Measurements from ENCODE around the gene HMGA1. TPM values are rescaled to one million over a fixed set of nuclear protein-coding genes. Genes with fewer than 3 reads are reported as not detected.

HMGA1 gene
- total and polyA plus RNA-seq, 9 donors = 27.8 to 99.6 (median 81.6) TPM

DNA sequence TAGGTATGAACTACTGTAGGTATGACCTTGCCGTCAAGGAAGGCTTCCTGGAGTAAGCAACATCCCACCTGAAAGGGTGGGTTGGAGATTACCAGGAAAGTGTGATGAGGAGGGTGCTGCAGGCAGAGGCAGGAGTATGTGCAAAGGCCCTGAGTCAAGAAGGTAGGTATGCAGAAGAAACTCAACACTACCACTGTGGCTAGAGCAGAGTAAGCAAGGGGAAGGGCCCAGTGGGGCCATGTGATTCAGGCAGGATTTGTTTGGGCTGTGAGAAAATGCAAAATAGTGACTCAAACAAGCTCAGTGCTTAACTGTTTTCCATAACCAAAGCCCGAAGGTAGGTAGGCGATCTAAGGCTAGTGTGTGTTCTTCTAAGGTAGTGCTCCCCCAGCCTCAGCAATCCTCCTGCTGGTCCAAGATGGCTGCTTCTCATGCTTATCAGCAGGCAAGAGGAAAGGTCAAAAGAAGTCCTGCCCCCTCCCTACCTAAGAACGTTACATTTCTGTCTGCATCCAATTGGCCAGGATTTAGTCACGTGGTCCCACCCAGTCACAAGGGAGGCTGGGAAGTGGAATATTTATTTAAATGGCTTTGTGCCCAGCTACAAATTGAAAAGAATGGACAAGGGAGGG, 36.2 kb upstream of the HMGA1 start:
- no peaks in the 10 kb centered on the region for H3K36me3 ChIP-seq (ENCODE audit: control insufficient read depth, insufficient read depth, low read length)
- H3K27me3 ChIP-seq (ENCODE audit: control insufficient read depth, insufficient read depth, low read length) = peaks cover 18% of the 10 kb centered on the region
- H3K9me3 ChIP-seq (replicated peaks; ENCODE audit: control insufficient read depth, low read depth, low read length) = no peaks in the 10 kb centered on the region
- no peak for DNase-seq
- WGBS (ENCODE audit: insufficient coverage) = 100% methylated on average over 1 of the region's 5 CpGs
- H3K4me1 ChIP-seq (ENCODE audit: control insufficient read depth, insufficient read depth, low read length) = peaks cover 10% of the 10 kb centered on the region
- no peak overlapping the region for H3K27ac ChIP-seq (ENCODE audit: low read length)
- H3K4me3 ChIP-seq (ENCODE audit: low read length) = no peak overlapping the region

GRCh38 chr6:34201455-34202107, 35.1 kb upstream of the HMGA1 start:
- Histone ChIP-seq H3K27me3 (ENCODE audit: control insufficient read depth, insufficient read depth, low read length) (peaks cover 8% of the 10 kb centered on the region), H3K4me1 (ENCODE audit: control insufficient read depth, insufficient read depth, low read length) (peaks cover 2% of the 10 kb centered on the region), H3K4me3 (ENCODE audit: low read length) (no peak overlapping the region), H3K9me3 (replicated peaks; ENCODE audit: control insufficient read depth, low read depth, low read length) (no peaks in the 10 kb centered on the region), H3K36me3 (ENCODE audit: control insufficient read depth, insufficient read depth, low read length) (no peaks in the 10 kb centered on the region), H3K27ac (ENCODE audit: low read length) (no peak overlapping the region)
- DNase-seq = no peak
- WGBS (ENCODE audit: insufficient coverage) = 93% methylated on average over 3 of the region's 4 CpGs

GRCh38 chr6:34202329-34203201, 34.1 kb upstream of the HMGA1 start:
- H3K36me3 ChIP-seq (ENCODE audit: control insufficient read depth, insufficient read depth, low read length) = no peaks in the 10 kb centered on the region
- peaks cover 5% of the 10 kb centered on the region for H3K27me3 ChIP-seq (ENCODE audit: control insufficient read depth, insufficient read depth, low read length)
- WGBS (ENCODE audit: insufficient coverage) = 75% methylated on average over 16 of the region's 20 CpGs
- DNase-seq = no peak
- H3K4me1 ChIP-seq (ENCODE audit: control insufficient read depth, insufficient read depth, low read length) = no peaks in the 10 kb centered on the region
- H3K4me3 ChIP-seq (ENCODE audit: low read length) = no peak overlapping the region
- H3K27ac ChIP-seq (ENCODE audit: low read length) = no peak overlapping the region
- no peaks in the 10 kb centered on the region for H3K9me3 ChIP-seq (replicated peaks; ENCODE audit: control insufficient read depth, low read depth, low read length)

DNA sequence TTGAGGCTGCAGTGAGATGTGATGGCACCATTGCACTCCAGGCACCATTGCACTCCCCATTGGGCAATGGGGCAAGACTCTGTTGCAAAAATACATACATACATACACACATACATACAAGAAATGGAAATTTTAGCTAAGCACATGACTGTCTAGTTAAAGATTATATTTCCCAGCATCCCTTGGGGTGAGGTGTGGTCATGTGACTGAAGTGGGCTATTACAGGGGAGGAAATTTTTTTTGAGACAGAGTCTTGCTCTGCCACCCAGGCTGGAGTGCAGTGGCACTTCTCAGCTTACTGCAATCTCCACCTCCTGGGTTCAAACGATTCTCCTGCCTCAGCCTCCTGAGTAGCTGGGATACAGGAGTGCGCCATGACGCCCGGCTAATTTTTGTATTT, 32.0 kb upstream of the HMGA1 start:
- no peaks in the 10 kb centered on the region for H3K9me3 ChIP-seq (replicated peaks; ENCODE audit: control insufficient read depth, low read depth, low read length)
- no peak overlapping the region for H3K27ac ChIP-seq (ENCODE audit: low read length)
- H3K27me3 ChIP-seq (ENCODE audit: control insufficient read depth, insufficient read depth, low read length) = no peaks in the 10 kb centered on the region
- no peak for DNase-seq
- H3K36me3 ChIP-seq (ENCODE audit: control insufficient read depth, insufficient read depth, low read length) = no peaks in the 10 kb centered on the region
- 100% methylated on average over 3 of the region's 4 CpGs for WGBS (ENCODE audit: insufficient coverage)
- no peaks in the 10 kb centered on the region for H3K4me1 ChIP-seq (ENCODE audit: control insufficient read depth, insufficient read depth, low read length)
- H3K4me3 ChIP-seq (ENCODE audit: low read length) = no peak overlapping the region

DNA sequence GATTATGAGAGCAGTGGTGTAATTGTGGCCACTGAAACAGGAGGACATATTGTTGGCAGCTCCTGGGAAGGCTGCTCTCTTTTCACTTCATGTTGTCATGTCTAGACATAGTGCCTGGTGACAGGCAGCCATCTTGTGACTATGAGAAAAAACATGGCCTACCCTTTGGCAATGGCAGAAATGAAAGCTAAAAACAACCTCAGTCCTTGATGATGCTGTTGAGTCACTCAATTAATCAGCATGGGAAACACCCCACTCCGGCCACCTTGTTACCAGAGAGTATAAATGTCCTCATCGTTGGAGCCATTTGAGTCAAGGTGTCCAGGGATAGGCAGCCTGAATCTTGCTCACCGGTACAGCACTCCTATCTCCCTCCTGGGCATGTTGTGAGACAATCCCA, 31.2 kb upstream of the HMGA1 start:
- no peaks in the 10 kb centered on the region for H3K9me3 ChIP-seq (replicated peaks; ENCODE audit: control insufficient read depth, low read depth, low read length)
- H3K36me3 ChIP-seq (ENCODE audit: control insufficient read depth, insufficient read depth, low read length) = no peaks in the 10 kb centered on the region
- 100% methylated on average over 1 of the region's 3 CpGs for WGBS (ENCODE audit: insufficient coverage)
- H3K4me1 ChIP-seq (ENCODE audit: control insufficient read depth, insufficient read depth, low read length) = no peaks in the 10 kb centered on the region
- H3K27me3 ChIP-seq (ENCODE audit: control insufficient read depth, insufficient read depth, low read length) = no peaks in the 10 kb centered on the region
- no peak overlapping the region for H3K27ac ChIP-seq (ENCODE audit: low read length)
- H3K4me3 ChIP-seq (ENCODE audit: low read length) = no peak overlapping the region
- no peak for DNase-seq

DNA sequence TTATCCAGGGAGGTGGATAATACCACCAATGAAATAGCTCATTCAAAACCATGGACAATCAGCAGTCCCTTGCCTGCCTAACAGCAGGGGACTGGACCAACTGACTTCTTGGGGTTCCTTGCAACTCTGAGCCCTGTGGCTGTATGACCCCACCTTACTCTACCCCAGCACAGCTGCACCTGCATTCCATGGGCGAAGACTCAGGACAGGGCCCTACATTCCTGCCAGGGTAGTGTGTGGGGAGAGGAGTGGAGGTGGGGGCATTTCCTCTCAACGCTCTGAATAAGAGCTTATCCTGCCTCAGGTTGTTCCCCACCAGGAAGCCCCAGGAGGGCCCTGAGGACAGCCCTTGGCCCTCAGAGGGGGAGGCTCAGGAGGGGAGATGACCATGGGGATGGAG, 30.8 kb upstream of the HMGA1 start:
- Histone ChIP-seq H3K4me1 (ENCODE audit: control insufficient read depth, insufficient read depth, low read length) (no peaks in the 10 kb centered on the region), H3K9me3 (replicated peaks; ENCODE audit: control insufficient read depth, low read depth, low read length) (no peaks in the 10 kb centered on the region), H3K36me3 (ENCODE audit: control insufficient read depth, insufficient read depth, low read length) (no peaks in the 10 kb centered on the region), H3K4me3 (ENCODE audit: low read length) (no peak overlapping the region), H3K27me3 (ENCODE audit: control insufficient read depth, insufficient read depth, low read length) (no peaks in the 10 kb centered on the region), H3K27ac (ENCODE audit: low read length) (no peak overlapping the region)
- no peak for DNase-seq
- no CpG with 5 or more reads among the region's 2 CpGs for WGBS (ENCODE audit: insufficient coverage)

DNA sequence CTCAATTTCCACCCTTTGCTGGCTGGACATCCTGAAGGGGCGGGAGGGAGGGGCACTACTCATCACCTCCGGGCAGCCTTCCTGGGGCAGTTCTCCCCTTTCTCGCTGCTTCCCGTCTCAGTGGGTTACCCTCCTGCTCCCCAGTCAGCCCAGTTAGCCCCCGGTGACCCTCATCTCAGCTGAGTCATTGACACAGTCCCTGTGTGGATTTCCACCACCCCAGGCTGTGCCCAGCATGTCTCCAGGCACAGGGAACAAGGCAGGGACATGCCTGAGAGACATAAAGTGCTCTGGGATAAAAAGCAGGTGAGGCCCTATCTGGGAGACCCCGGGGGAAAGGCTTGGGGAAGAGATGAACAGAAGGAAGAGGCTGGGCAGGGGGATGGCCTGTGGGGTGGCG, 29.9 kb upstream of the HMGA1 start:
- Histone ChIP-seq H3K4me3 (ENCODE audit: low read length) (no peak overlapping the region), H3K27ac (ENCODE audit: low read length) (no peak overlapping the region), H3K27me3 (ENCODE audit: control insufficient read depth, insufficient read depth, low read length) (no peaks in the 10 kb centered on the region), H3K9me3 (replicated peaks; ENCODE audit: control insufficient read depth, low read depth, low read length) (no peaks in the 10 kb centered on the region), H3K4me1 (ENCODE audit: control insufficient read depth, insufficient read depth, low read length) (no peaks in the 10 kb centered on the region), H3K36me3 (ENCODE audit: control insufficient read depth, insufficient read depth, low read length) (no peaks in the 10 kb centered on the region)
- WGBS (ENCODE audit: insufficient coverage) = 57% methylated on average over 6 of the region's 7 CpGs
- no peak for DNase-seq

GRCh38 chr6:34207695-34208443, 28.8 kb upstream of the HMGA1 start:
- Histone ChIP-seq H3K27me3 (ENCODE audit: control insufficient read depth, insufficient read depth, low read length) (no peaks in the 10 kb centered on the region), H3K9me3 (replicated peaks; ENCODE audit: control insufficient read depth, low read depth, low read length) (no peaks in the 10 kb centered on the region), H3K36me3 (ENCODE audit: control insufficient read depth, insufficient read depth, low read length) (no peaks in the 10 kb centered on the region), H3K27ac (ENCODE audit: low read length) (no peak overlapping the region), H3K4me1 (ENCODE audit: control insufficient read depth, insufficient read depth, low read length) (no peaks in the 10 kb centered on the region), H3K4me3 (ENCODE audit: low read length) (no peak overlapping the region)
- 53% methylated on average over 4 of the region's 4 CpGs for WGBS (ENCODE audit: insufficient coverage)
- DNase-seq = no peak

- Histone ChIP-seq H3K27ac (ENCODE audit: low read length) (no peak overlapping the region), H3K4me3 (ENCODE audit: low read length) (no peak overlapping the region), H3K36me3 (ENCODE audit: control insufficient read depth, insufficient read depth, low read length) (no peaks in the 10 kb centered on the region), H3K9me3 (replicated peaks; ENCODE audit: control insufficient read depth, low read depth, low read length) (no peaks in the 10 kb centered on the region), H3K4me1 (ENCODE audit: control insufficient read depth, insufficient read depth, low read length) (no peaks in the 10 kb centered on the region), H3K27me3 (ENCODE audit: control insufficient read depth, insufficient read depth, low read length) (no peaks in the 10 kb centered on the region)
- WGBS (ENCODE audit: insufficient coverage) = no CpG with 5 or more reads among the region's 4 CpGs
- no peak for DNase-seq
These were observed 22.9 kb upstream of the HMGA1 start for GRCh38 chr6:34213772-34214171.

GRCh38 chr6:34218691-34219090, 18.0 kb upstream of the HMGA1 start:
- peaks cover 8% of the 10 kb centered on the region for H3K4me1 ChIP-seq (ENCODE audit: control insufficient read depth, insufficient read depth, low read length)
- no peaks in the 10 kb centered on the region for H3K9me3 ChIP-seq (replicated peaks; ENCODE audit: control insufficient read depth, low read depth, low read length)
- no peaks in the 10 kb centered on the region for H3K36me3 ChIP-seq (ENCODE audit: control insufficient read depth, insufficient read depth, low read length)
- H3K27me3 ChIP-seq (ENCODE audit: control insufficient read depth, insufficient read depth, low read length) = no peaks in the 10 kb centered on the region
- no peak for DNase-seq
- no CpG with 5 or more reads among the region's 2 CpGs for WGBS (ENCODE audit: insufficient coverage)
- no peak overlapping the region for H3K4me3 ChIP-seq (ENCODE audit: low read length)
- no peak overlapping the region for H3K27ac ChIP-seq (ENCODE audit: low read length)

Data from muscle of leg (tissue), 11 donors.